ENCODE measurements around the gene CACUL1.

Gene CACUL1

DNA sequence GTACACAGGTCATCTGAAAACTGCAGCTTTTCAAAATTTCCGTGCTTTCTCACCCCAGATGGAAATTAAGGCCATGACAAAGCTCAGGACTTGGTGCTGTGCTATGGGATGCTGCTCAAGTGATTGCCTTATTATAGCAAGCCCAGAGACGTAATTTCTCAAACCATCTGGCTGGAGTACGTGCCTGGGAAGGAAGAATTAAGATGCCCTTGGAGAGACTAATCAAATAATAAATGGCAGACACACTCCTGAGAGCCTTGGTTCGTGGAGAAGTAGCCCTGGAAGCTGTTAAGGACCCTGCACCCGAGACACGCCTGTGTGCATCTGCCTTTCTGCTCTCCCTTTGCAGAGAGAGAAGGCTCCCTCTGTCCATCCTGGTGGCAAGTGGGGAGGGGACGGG is 121.0 kb downstream of the CACUL1 start:
- no peak for DNase-seq

DNA sequence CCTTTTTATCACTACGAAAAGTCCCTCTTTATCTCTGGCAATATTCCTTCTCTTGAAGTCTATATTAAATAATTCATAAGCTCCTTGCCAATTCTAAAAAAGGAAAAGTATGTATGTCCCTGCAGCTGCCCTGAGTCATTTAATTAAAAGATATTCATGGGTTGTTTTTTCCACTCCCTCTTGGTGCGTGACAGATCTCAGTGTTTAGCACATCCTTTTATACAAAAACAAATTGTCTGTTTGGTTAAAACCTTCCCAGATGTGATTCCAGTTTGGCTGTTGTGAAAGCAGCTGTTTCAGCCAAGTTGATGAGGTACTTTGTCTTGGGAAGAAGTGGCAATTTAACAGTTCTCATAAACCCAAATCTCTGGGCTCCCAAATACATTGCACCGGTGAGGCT is 125.6 kb downstream of the CACUL1 start:
- DNase-seq = no peak

- DNase-seq = no peak
Observed at GRCh38 chr10:118628397-118628796, 126.4 kb downstream of the CACUL1 start.

DNA sequence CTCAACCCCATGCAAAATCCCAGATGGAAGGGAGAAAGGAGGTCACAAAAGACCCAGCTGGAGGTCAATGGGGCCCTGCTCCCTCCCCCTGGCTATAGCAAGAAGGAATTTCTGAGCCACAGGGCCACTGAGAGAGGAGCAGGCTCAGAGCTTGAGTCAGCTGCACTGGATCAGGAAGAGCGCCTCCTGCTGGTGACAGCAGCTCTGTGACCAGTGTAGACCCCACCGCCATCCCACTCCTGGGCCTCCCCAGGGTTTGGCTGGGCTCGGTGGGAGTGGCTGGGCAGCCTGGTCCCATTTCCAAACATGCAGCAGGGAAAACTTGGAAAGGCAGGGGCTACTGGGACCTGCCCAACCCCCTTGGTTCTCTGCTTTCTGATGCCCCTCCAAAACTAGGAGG is 127.8 kb downstream of the CACUL1 start:
- no peak for DNase-seq
